Trophoblast cell (in vitro differentiated cells and primary cell): ENCODE results near the gene ARSA.

ENCODE experiments used
- DNase-seq, 2 donors: peaks; one replicate each; pipeline ENCODE4 v3.0.0-alpha.2; 2016
- H2AFZ ChIP-seq: 2 replicates; pipeline ENCODE4 v1.6.1; 2013; ENCODE audit warnings: low read length, moderate library complexity, mild to moderate bottlenecking; ENCODE audit not compliant: insufficient read depth, poor library complexity
- H2AK5ac ChIP-seq: 2 replicates; pipeline ENCODE4 v1.6.1; 2013; ENCODE audit warnings: mild to moderate bottlenecking, low read length
- H2BK120ac ChIP-seq: 2 replicates; pipeline ENCODE4 v1.6.1; 2013; ENCODE audit warnings: low read length, mild to moderate bottlenecking, moderate library complexity; ENCODE audit not compliant: insufficient read depth, poor library complexity
- H2BK12ac ChIP-seq: 2 replicates; pipeline ENCODE4 v1.6.1; 2013; ENCODE audit warnings: mild to moderate bottlenecking, low read length, moderate library complexity
- H2BK5ac ChIP-seq: 2 replicates; pipeline ENCODE4 v1.6.1; 2013; ENCODE audit warnings: low read length, low read depth, moderate library complexity, mild to moderate bottlenecking; ENCODE audit not compliant: poor library complexity
- H3K14ac ChIP-seq: 2 replicates; pipeline ENCODE4 v1.6.1; 2013; ENCODE audit warnings: mild to moderate bottlenecking, low read length
- H3K18ac ChIP-seq: 2 replicates; pipeline ENCODE4 v1.6.1; 2013; ENCODE audit warnings: mild to moderate bottlenecking, low read length
- H3K23ac ChIP-seq: 2 replicates; pipeline ENCODE4 v1.6.1; 2013; ENCODE audit warnings: low read length
- H3K27ac ChIP-seq: 2 replicates; pipeline ENCODE4 v1.5.1; 2013; ENCODE audit warnings: low read depth, mild to moderate bottlenecking, inconsistent platforms, low read length, moderate library complexity
- H3K27me3 ChIP-seq: 2 replicates; pipeline ENCODE4 v1.6.1; 2013; ENCODE audit warnings: inconsistent platforms, mild to moderate bottlenecking, low read length, moderate library complexity; ENCODE audit not compliant: insufficient read depth
- H3K36me3 ChIP-seq, 2 experiments: 1 replicate in 1 of 2; 2 replicates in 1 of 2; pipeline ENCODE4 v1.6.1; 2013; ENCODE audit warnings: low read length in 2 of 2, mild to moderate bottlenecking in 2 of 2, moderate library complexity in 1 of 2; ENCODE audit not compliant: insufficient read depth in 2 of 2, control insufficient read depth in 1 of 2
- H3K4ac ChIP-seq: 2 replicates; pipeline ENCODE4 v1.6.1; 2013; ENCODE audit warnings: low read depth, mild to moderate bottlenecking, low read length, moderate library complexity
- H3K4me1 ChIP-seq, 2 experiments: 1 replicate in 1 of 2; 2 replicates in 1 of 2; pipeline ENCODE4 v1.6.1; 2013; ENCODE audit warnings: low read length in 2 of 2, mild to moderate bottlenecking in 2 of 2, moderate library complexity in 1 of 2; ENCODE audit not compliant: insufficient read depth in 2 of 2, control insufficient read depth in 1 of 2
- H3K4me2 ChIP-seq: 2 replicates; pipeline ENCODE4 v1.6.1; 2013; ENCODE audit warnings: inconsistent platforms, mild to moderate bottlenecking, low read length, moderate library complexity
- H3K4me3 ChIP-seq: 2 replicates; pipeline ENCODE4 v1.5.1; 2013; ENCODE audit warnings: mild to moderate bottlenecking, low read depth, low read length, inconsistent platforms
- H3K79me1 ChIP-seq: one replicate; pipeline ENCODE4 v1.6.1; 2013; ENCODE audit warnings: low read length
- H3K79me2 ChIP-seq: 2 replicates; pipeline ENCODE4 v1.6.1; 2013; ENCODE audit warnings: low read length, mild to moderate bottlenecking; ENCODE audit not compliant: control insufficient read depth, insufficient read depth, poor library complexity
- H3K9ac ChIP-seq: 2 replicates; pipeline ENCODE4 v1.6.1; 2013; ENCODE audit warnings: mild to moderate bottlenecking, low read length
- H3K9me3 ChIP-seq: 2 replicates; pipeline ENCODE4 v1.6.1; 2013; ENCODE audit warnings: low read depth, mild to moderate bottlenecking, control low read depth, inconsistent platforms, low read length; ENCODE audit not compliant: insufficient read depth
- H4K12ac ChIP-seq: 2 replicates; pipeline ENCODE4 v1.6.1; 2013; ENCODE audit warnings: low read depth, mild to moderate bottlenecking, low read length, moderate library complexity
- H4K8ac ChIP-seq: 2 replicates; pipeline ENCODE4 v1.6.1; 2013; ENCODE audit warnings: low read depth, mild to moderate bottlenecking, low read length, moderate library complexity
- H4K91ac ChIP-seq: one replicate; pipeline ENCODE4 v1.6.1; 2013; ENCODE audit warnings: low read depth, mild to moderate bottlenecking, low read length, moderate library complexity
- WGBS: extraction: QIAGEN DNeasy Blood & Tissue Kit; methylation state at CpG from one replicate; pipeline ENCODE4 v1.1.7; 2013; ENCODE audit warnings: missing lambda C conversion rate; ENCODE audit not compliant: insufficient read length, insufficient coverage; ENCODE audit errors: extremely low coverage; 5-methylcytosine and 5-hydroxymethylcytosine counted together

ARSA gene

GRCh38 chr22:50599816-50600455 is 28.0 kb downstream of the ARSA start:
- H3K18ac ChIP-seq: no peak overlapping the region

GRCh38 chr22:50597097-50597496 is 30.9 kb downstream of the ARSA start:
- Histone ChIP-seq H3K79me2 (no peaks in the 10 kb centered on the region), H2AFZ (no peak overlapping the region), H3K18ac (no peak overlapping the region), H2BK12ac (no peak overlapping the region), H3K4ac (no peak overlapping the region), H3K79me1 (no peaks in the 10 kb centered on the region), H3K27ac (no peak overlapping the region), H3K9ac (no peak overlapping the region), H3K27me3 (peaks cover 12% of the 10 kb centered on the region), H3K14ac (no peak overlapping the region), H3K4me2 (no peak overlapping the region), H3K4me1 (peaks cover 3 to 4% of the 10 kb centered on the region in 2 experiments), H3K9me3 (peaks cover 2% of the 10 kb centered on the region), H4K91ac (no peak overlapping the region), H3K23ac (no peak overlapping the region), H3K4me3 (no peak overlapping the region), H2BK120ac (no peak overlapping the region), H4K12ac (no peak overlapping the region), H4K8ac (no peak overlapping the region), H2BK5ac (no peak overlapping the region), H3K36me3 (peaks cover 0 to 2% of the 10 kb centered on the region in 2 experiments), H2AK5ac (no peak overlapping the region)
- no peak for DNase-seq
- no CpG with 5 or more reads among the region's 5 CpGs for WGBS

More at GRCh38 chr22:50599816-50600455, 28.0 kb downstream of the ARSA start:
- no peak overlapping the region for H3K4ac ChIP-seq
- H4K8ac ChIP-seq: no peak overlapping the region
- H3K9me3 ChIP-seq: peaks cover 2% of the 10 kb centered on the region
- no peak overlapping the region for H3K9ac ChIP-seq
- no peak overlapping the region for H2AFZ ChIP-seq
- no peak overlapping the region for H3K23ac ChIP-seq
- H3K79me2 ChIP-seq: no peaks in the 10 kb centered on the region
- H3K27ac ChIP-seq: no peak overlapping the region
- no peak overlapping the region for H3K14ac ChIP-seq
- no peak overlapping the region for H2BK12ac ChIP-seq
- peak overlapping the region; percentile 74 for H3K4me2 ChIP-seq
- H3K27me3 ChIP-seq: peaks cover 19% of the 10 kb centered on the region
- no peaks in the 10 kb centered on the region for H3K79me1 ChIP-seq
- H2BK5ac ChIP-seq: no peak overlapping the region
- peaks cover 0 to 2% of the 10 kb centered on the region in 2 experiments for H3K36me3 ChIP-seq
- H4K12ac ChIP-seq: no peak overlapping the region
- DNase-seq: peak; percentile 31 to 56
- H3K4me1 ChIP-seq: peaks cover 3 to 4% of the 10 kb centered on the region in 2 experiments
- peak overlapping the region; percentile 1 for H3K4me3 ChIP-seq
- H2AK5ac ChIP-seq: no peak overlapping the region
- no peak overlapping the region for H2BK120ac ChIP-seq
- H4K91ac ChIP-seq: no peak overlapping the region
- no CpG with 5 or more reads among the region's 52 CpGs for WGBS

- Histone ChIP-seq H3K4me3 (no peak overlapping the region), H2AK5ac (no peak overlapping the region), H4K8ac (no peak overlapping the region), H3K14ac (no peak overlapping the region), H3K4me1 (no peaks in the 10 kb centered on the region), H3K36me3 (peaks cover 0 to 2% of the 10 kb centered on the region in 2 experiments), H3K9ac (no peak overlapping the region), H3K23ac (no peak overlapping the region), H2BK120ac (no peak overlapping the region), H3K18ac (no peak overlapping the region), H3K4ac (no peak overlapping the region), H4K12ac (no peak overlapping the region), H3K9me3 (peaks cover 2% of the 10 kb centered on the region), H2AFZ (no peak overlapping the region), H2BK12ac (no peak overlapping the region), H4K91ac (no peak overlapping the region), H2BK5ac (no peak overlapping the region), H3K27ac (no peak overlapping the region), H3K27me3 (peaks cover 3% of the 10 kb centered on the region), H3K79me2 (no peaks in the 10 kb centered on the region), H3K79me1 (no peaks in the 10 kb centered on the region), H3K4me2 (no peak overlapping the region)
- WGBS: no CpG with 5 or more reads among the region's 3 CpGs
- DNase-seq: no peak
Measured at GRCh38 chr22:50595189-50595588, 32.8 kb downstream of the ARSA start.

- H3K4me2 ChIP-seq: no peak overlapping the region
- H4K91ac ChIP-seq: no peak overlapping the region
- no peak overlapping the region for H3K14ac ChIP-seq
- peaks cover 5% of the 10 kb centered on the region for H3K79me2 ChIP-seq
- H3K4ac ChIP-seq: no peak overlapping the region
- H3K18ac ChIP-seq: no peak overlapping the region
- H3K9ac ChIP-seq: no peak overlapping the region
- no peak overlapping the region for H4K8ac ChIP-seq
- H3K36me3 ChIP-seq: no peaks in the 10 kb centered on the region
- no peak overlapping the region for H2AK5ac ChIP-seq
- H3K9me3 ChIP-seq: no peaks in the 10 kb centered on the region
- H3K4me1 ChIP-seq: peaks cover 14 to 19% of the 10 kb centered on the region in 2 experiments
- peak in 1 of 2 donors; percentile 49 for DNase-seq
- H3K4me3 ChIP-seq: no peak overlapping the region
- no peak overlapping the region for H3K23ac ChIP-seq
- H3K27ac ChIP-seq: no peak overlapping the region
- H4K12ac ChIP-seq: no peak overlapping the region
- no peak overlapping the region for H2BK5ac ChIP-seq
- no peak overlapping the region for H2BK120ac ChIP-seq
- peaks cover 7% of the 10 kb centered on the region for H3K79me1 ChIP-seq
- WGBS: no CpG with 5 or more reads among the region's 5 CpGs
- H2AFZ ChIP-seq: no peak overlapping the region
- H2BK12ac ChIP-seq: no peak overlapping the region
- H3K27me3 ChIP-seq: no peaks in the 10 kb centered on the region
Measured at GRCh38 chr22:50587407-50587806, 40.5 kb downstream of the ARSA start.
